Mesodermal cell (in vitro differentiated cells): ENCODE results near the gene NDFIP2.

ENCODE experiments used
- H3K27ac ChIP-seq: 2 replicates; pipeline ENCODE4 v1.7.0; 2013; ENCODE audit warnings: mild to moderate bottlenecking, low read depth, low read length, moderate library complexity; ENCODE audit not compliant: severe bottlenecking
- H3K36me3 ChIP-seq: 2 replicates; pipeline ENCODE4 v1.7.1; 2013; ENCODE audit warnings: mild to moderate bottlenecking, low read length, moderate library complexity; ENCODE audit not compliant: control insufficient read depth, insufficient read depth
- H3K4me1 ChIP-seq: one replicate; pipeline ENCODE4 v1.7.1; 2013; ENCODE audit warnings: mild to moderate bottlenecking, low read length; ENCODE audit not compliant: insufficient read depth, control insufficient read depth, poor library complexity, severe bottlenecking
- H3K4me3 ChIP-seq: 2 replicates; pipeline ENCODE4 v1.7.0; 2013; ENCODE audit warnings: low read length, control low read depth, mild to moderate bottlenecking; ENCODE audit not compliant: insufficient read depth, poor library complexity, severe bottlenecking; ENCODE audit errors: extremely low read depth
- H3K9me3 ChIP-seq: 2 replicates; pipeline ENCODE4 v1.7.1; 2013; ENCODE audit warnings: mild to moderate bottlenecking, low read length, moderate library complexity; ENCODE audit not compliant: control insufficient read depth
- WGBS, 2 experiments: methylation state at CpG; one replicate each; pipeline ENCODE4 v1.1.5; 2013; ENCODE audit warnings: missing lambda C conversion rate in 2 of 2; ENCODE audit not compliant: insufficient coverage in 2 of 2; 5-methylcytosine and 5-hydroxymethylcytosine counted together

Gene NDFIP2

DNA sequence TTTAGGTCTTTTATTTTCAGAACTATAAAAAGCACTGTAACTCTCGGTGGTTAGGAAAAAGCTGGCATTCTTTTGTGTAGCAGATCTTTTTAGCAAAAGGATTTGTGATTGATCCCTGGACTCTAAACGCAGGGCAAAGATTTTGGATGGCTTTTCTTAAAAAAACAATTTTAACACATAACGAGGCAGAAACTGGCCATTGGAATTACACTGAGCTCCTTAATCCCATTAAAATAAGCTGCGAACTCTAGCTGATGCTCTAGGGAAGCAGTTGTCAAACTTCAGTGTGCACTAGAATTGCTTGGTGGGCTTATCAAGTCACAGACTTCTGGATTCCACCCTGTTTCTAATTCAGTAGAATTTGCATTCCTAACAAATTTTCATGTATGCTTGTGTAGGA, 33.8 kb upstream of the NDFIP2 start:
- H3K27ac ChIP-seq: no peak overlapping the region
- H3K36me3 ChIP-seq: no peaks in the 10 kb centered on the region
- peaks cover 11% of the 10 kb centered on the region for H3K4me1 ChIP-seq
- no peaks in the 10 kb centered on the region for H3K9me3 ChIP-seq
- no peak overlapping the region for H3K4me3 ChIP-seq
- 79 to 81% methylated on average over 3 of the region's 4 CpGs for WGBS, 2 experiments

- Histone ChIP-seq H3K27ac (no peak overlapping the region), H3K4me3 (no peak overlapping the region), H3K36me3 (no peaks in the 10 kb centered on the region), H3K9me3 (no peaks in the 10 kb centered on the region), H3K4me1 (peaks cover 15% of the 10 kb centered on the region)
- no CpG with 5 or more reads among the region's 2 CpGs for WGBS, 2 experiments
These were observed 33.2 kb upstream of the NDFIP2 start for GRCh38 chr13:79447741-79448140.

GRCh38 chr13:79448413-79448812, 32.5 kb upstream of the NDFIP2 start:
- H3K27ac ChIP-seq: no peak overlapping the region
- no peaks in the 10 kb centered on the region for H3K36me3 ChIP-seq
- 89% methylated on average over 1 of the region's 1 CpG; no CpG with 5 or more reads in 1 of the 2 experiments for WGBS, 2 experiments
- peaks cover 15% of the 10 kb centered on the region for H3K4me1 ChIP-seq
- no peak overlapping the region for H3K4me3 ChIP-seq
- H3K9me3 ChIP-seq: no peaks in the 10 kb centered on the region

DNA sequence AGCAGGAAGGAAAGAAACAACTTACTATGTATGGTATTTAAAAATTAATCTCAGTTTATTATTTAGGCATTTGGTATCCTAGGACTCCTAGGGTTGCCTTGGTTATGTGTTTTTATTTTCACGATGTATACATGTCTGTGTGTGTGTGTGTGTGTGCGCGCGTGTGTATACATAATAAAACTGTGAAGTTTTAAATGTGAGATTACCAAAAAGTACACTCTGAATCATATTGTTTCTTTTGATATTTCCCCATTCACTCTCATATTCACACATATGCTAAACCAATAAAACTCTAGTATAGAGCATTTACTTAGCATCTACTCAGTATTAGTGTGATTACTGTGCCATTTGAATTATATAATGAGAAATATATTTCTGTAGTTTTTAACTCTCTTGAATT, 30.8 kb upstream of the NDFIP2 start:
- peaks cover 15% of the 10 kb centered on the region for H3K4me1 ChIP-seq
- H3K27ac ChIP-seq: no peak overlapping the region
- H3K4me3 ChIP-seq: no peak overlapping the region
- H3K36me3 ChIP-seq: no peaks in the 10 kb centered on the region
- no peaks in the 10 kb centered on the region for H3K9me3 ChIP-seq
- no CpG with 5 or more reads among the region's 4 CpGs for WGBS, 2 experiments

DNA sequence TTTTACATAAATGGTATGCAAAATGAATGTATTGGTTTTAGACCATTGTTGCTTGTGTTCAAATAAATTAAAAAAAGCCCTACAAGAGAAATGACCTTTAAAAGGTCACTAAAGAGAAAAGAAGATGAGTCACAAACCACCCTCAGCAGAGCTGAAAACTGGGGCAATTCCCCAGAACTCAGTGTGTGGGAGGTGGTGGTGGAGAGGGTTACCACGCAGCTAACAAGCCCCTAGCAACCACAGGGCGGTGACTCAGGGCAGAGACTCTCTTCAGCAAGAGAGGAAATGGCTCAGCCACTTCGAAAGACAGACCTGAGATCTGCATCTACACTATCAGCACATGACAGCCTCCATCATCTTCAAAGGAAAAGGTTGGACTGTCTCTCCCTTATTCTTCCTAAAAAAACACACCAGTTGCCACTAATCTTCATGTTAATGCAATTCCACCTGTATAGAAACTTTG, 29.4 kb upstream of the NDFIP2 start:
- Histone ChIP-seq H3K4me1 (peaks cover 15% of the 10 kb centered on the region), H3K27ac (peak overlapping the region; percentile 74), H3K36me3 (no peaks in the 10 kb centered on the region), H3K9me3 (no peaks in the 10 kb centered on the region), H3K4me3 (no peak overlapping the region)
- 10 to 31% methylated on average over 2 of the region's 3 CpGs for WGBS, 2 experiments

DNA sequence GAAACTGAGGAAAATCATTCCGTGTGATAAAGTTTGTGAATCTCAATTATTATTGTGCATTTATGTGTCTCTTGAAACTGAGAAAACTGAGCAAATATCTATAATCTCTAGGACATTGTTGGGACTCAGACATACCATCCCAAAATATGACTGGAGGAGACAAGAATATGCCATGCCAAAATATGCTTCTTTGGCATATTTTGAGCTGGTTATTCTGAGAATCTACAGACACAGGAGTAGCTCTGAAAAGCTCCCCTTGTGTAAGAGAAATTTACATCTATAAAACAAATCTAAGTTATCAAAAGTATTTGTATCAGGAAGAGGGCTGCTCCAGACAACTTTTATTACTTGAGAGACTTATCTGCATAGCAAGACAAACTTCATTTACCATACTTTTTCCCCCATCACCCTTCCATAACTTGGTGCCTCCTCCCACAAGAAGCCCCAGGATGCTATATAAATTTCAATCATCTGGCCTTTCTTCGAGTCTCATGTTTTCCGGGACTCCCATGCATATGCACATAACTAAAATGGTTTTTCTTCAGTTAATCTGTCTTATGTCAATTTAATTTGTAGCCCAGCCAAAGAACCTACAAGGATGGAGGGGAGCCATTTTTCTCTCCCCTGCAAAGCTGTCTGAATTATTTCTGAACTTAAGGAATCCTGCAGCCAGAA, 28.6 kb upstream of the NDFIP2 start:
- Histone ChIP-seq H3K36me3 (no peaks in the 10 kb centered on the region), H3K27ac (no peak overlapping the region), H3K9me3 (peaks cover 4% of the 10 kb centered on the region), H3K4me1 (peaks cover 15% of the 10 kb centered on the region), H3K4me3 (no peak overlapping the region)
- 89% methylated on average over 2 of the region's 3 CpGs; no CpG with 5 or more reads in 1 of the 2 experiments for WGBS, 2 experiments

DNA sequence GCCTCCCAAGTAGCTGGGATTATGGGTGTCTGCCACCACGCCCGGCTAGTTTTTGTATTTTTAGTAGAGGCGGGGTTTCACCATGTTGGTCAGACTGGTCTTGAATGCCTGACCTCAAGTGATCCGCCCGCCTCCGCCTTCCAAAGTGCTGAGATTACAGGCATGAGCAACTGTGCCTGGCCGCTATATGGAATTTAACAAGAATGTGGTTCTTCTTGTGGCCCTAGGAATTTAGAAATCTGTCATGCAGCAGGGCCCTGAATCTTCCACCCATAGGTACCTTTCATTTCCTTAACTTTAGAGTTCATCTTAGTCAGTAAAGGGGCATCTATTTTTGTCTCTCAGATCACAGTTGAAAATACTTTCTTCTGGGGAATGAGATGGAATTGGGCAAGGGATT, 25.6 kb upstream of the NDFIP2 start:
- Histone ChIP-seq H3K27ac (no peak overlapping the region), H3K4me3 (no peak overlapping the region), H3K36me3 (no peaks in the 10 kb centered on the region), H3K4me1 (peaks cover 15% of the 10 kb centered on the region), H3K9me3 (peaks cover 4% of the 10 kb centered on the region)
- WGBS, 2 experiments: 75 to 83% methylated on average over 2 to 5 of the region's 7 CpGs

DNA sequence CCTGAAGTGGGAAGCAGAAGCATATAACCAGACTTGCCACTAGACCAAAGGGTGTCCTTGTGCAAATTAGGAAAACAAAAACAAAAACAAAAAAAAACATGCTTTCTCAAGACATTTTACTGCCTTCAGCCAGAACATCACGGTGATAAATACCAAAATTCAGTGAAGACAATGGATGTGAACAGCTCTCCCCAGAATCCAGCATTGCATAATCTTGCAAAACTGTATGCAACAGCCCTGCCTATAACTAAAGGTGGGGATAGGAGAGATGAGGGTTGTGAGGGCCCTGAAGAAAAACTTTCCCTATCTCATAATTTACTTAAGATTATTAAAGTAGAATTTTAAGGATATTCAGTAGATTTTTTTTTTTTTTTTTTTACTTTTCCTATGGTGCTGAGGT, 24.9 kb upstream of the NDFIP2 start:
- Histone ChIP-seq H3K4me3 (no peak overlapping the region), H3K9me3 (peaks cover 4% of the 10 kb centered on the region), H3K36me3 (no peaks in the 10 kb centered on the region), H3K4me1 (peaks cover 15% of the 10 kb centered on the region), H3K27ac (no peak overlapping the region)
- 83 to 100% methylated on average over 1 of the region's 1 CpG for WGBS, 2 experiments

- WGBS, 2 experiments: 83 to 100% methylated on average over 1 of the region's 1 CpG
- Histone ChIP-seq H3K27ac (no peak overlapping the region), H3K36me3 (no peaks in the 10 kb centered on the region)
These were observed 24.1 kb upstream of the NDFIP2 start for GRCh38 chr13:79456656-79457365.

GRCh38 chr13:79457390-79457789, 23.6 kb upstream of the NDFIP2 start:
- peaks cover 2% of the 10 kb centered on the region for H3K4me1 ChIP-seq
- H3K4me3 ChIP-seq: no peak overlapping the region
- WGBS, 2 experiments: no CpG with 5 or more reads among the region's 1 CpG
- H3K9me3 ChIP-seq: peaks cover 4% of the 10 kb centered on the region
- H3K27ac ChIP-seq: no peak overlapping the region
- H3K36me3 ChIP-seq: no peaks in the 10 kb centered on the region

More at GRCh38 chr13:79456656-79457365, 24.1 kb upstream of the NDFIP2 start:
- peaks cover 4% of the 10 kb centered on the region for H3K9me3 ChIP-seq
- no peak overlapping the region for H3K4me3 ChIP-seq
- H3K4me1 ChIP-seq: peaks cover 8% of the 10 kb centered on the region

GRCh38 chr13:79457948-79458347, 23.0 kb upstream of the NDFIP2 start:
- Histone ChIP-seq H3K4me3 (no peak overlapping the region), H3K27ac (no peak overlapping the region), H3K36me3 (no peaks in the 10 kb centered on the region), H3K9me3 (peaks cover 4% of the 10 kb centered on the region), H3K4me1 (no peaks in the 10 kb centered on the region)
- 60% methylated on average over 1 of the region's 2 CpGs; no CpG with 5 or more reads in 1 of the 2 experiments for WGBS, 2 experiments
